IgD-negative memory B cell (primary cell): ENCODE results near the gene HS1BP3. TPM values are rescaled to one million over a fixed set of nuclear protein-coding genes. Genes with fewer than 3 reads are reported as not detected.

Source experiments
- H3K27ac Mint-ChIP-seq, 3 donors: one replicate each; pipeline ENCODE4 v1.8.0; 2020 to 2022; ENCODE audit warnings: mild to moderate bottlenecking in 3 of 3, mixed read lengths in 3 of 3, moderate library complexity in 1 of 3
- H3K27me3 Mint-ChIP-seq: one replicate; pipeline ENCODE4 v1.8.0; 2021; ENCODE audit warnings: mixed read lengths
- H3K36me3 Mint-ChIP-seq: one replicate; pipeline ENCODE4 v1.8.0; 2020; ENCODE audit warnings: mild to moderate bottlenecking, mixed read lengths
- H3K4me1 Mint-ChIP-seq, 3 donors: one replicate each; pipeline ENCODE4 v1.8.0; 2020 to 2022; ENCODE audit warnings: mixed read lengths in 3 of 3, mild to moderate bottlenecking in 1 of 3
- H3K4me3 Mint-ChIP-seq, 4 donors: one replicate each; pipeline ENCODE4 v1.8.0; 2020 to 2022; ENCODE audit warnings: mild to moderate bottlenecking in 4 of 4, mixed read lengths in 4 of 4, moderate library complexity in 3 of 4
- H3K9me3 Mint-ChIP-seq, 3 donors: one replicate each; pipeline ENCODE4 v1.8.0; 2020 to 2021; ENCODE audit warnings: mixed read lengths in 3 of 3, mild to moderate bottlenecking in 1 of 3
- polyA plus RNA-seq: library from polyadenylated mRNA; unstranded; fragments of 300-500 nt; fragmentation: Illumina TruSeq; gene quantifications from one replicate; pipeline ENCODE4 v1.2.3, GENCODE V29; 2021

HS1BP3 gene
- polyA plus RNA-seq, 1 donor from 2014 or later: 27.3 TPM

DNA sequence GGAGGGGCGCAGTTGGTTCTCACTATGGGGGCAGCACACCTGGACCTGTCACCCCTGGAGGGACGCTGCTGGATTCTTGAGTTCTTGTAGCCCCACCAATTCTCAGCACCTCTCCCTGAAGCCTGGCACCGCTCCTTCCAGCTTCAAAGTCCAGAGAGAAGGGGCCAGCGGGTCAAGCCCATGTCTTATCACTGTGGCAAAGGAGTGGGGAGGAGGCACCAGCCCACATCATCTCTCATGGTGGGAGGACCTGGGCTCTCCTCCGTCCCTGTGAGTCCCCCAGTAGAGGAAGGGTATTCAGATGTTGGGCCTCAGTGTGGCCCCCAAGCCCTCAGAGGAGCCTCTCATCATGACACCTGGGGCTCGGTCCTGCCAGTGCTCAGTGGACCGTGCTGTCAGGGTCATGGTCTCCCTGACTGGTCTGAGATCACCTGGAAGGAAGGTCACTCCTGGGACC lies 67.4 kb downstream of the HS1BP3 start:
- peak overlapping the region in 1 of 4 donors; percentile 28 for H3K4me3 Mint-ChIP-seq
- H3K36me3 Mint-ChIP-seq: no peaks in the 10 kb centered on the region

DNA sequence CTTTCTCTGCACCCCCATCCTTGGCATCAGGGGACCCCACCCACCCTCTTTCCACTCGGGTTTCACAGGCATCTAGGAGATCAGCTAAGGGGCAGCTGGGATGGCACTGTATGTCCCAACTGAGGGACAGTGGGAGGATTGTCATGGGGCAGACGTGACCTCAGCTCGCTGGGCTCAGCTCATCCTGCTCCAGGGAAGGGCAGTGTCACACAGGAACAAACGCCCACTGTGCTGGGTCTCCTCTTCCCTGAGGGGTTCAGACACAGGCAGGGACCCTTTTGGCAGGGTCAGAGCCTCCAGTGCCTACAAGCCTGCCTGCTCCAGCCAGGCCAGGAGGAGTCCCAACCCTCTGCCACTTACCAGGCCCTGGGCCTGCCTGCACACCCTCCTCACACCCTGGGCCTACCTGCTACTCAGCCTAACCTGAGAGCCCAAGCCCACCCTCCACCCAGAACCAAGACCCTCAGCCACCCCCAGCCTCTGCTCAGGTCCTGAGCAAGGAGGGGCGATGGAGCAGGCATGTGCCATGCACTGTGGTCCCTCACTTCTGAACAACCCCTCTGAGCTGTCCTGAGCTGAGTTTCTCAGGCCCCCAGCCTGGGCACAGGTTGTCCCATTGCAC lies 68.2 kb downstream of the HS1BP3 start:
- no peak overlapping the region for H3K27ac Mint-ChIP-seq
- peaks cover 10 to 15% (median 13%) of the 10 kb centered on the region in 3 donors for H3K4me1 Mint-ChIP-seq
- H3K9me3 Mint-ChIP-seq: no peaks in the 10 kb centered on the region
- no peaks in the 10 kb centered on the region for H3K36me3 Mint-ChIP-seq
- H3K4me3 Mint-ChIP-seq: no peak overlapping the region
- H3K27me3 Mint-ChIP-seq: peaks cover 9% of the 10 kb centered on the region

More for the DNA sequence above, 67.4 kb downstream of the HS1BP3 start:
- Mint-ChIP-seq H3K27ac (peak overlapping the region in 1 of 3 donors; percentile 31), H3K27me3 (peaks cover 9% of the 10 kb centered on the region), H3K4me1 (peaks cover 8 to 13% (median 10%) of the 10 kb centered on the region in 3 donors), H3K9me3 (no peaks in the 10 kb centered on the region)

DNA sequence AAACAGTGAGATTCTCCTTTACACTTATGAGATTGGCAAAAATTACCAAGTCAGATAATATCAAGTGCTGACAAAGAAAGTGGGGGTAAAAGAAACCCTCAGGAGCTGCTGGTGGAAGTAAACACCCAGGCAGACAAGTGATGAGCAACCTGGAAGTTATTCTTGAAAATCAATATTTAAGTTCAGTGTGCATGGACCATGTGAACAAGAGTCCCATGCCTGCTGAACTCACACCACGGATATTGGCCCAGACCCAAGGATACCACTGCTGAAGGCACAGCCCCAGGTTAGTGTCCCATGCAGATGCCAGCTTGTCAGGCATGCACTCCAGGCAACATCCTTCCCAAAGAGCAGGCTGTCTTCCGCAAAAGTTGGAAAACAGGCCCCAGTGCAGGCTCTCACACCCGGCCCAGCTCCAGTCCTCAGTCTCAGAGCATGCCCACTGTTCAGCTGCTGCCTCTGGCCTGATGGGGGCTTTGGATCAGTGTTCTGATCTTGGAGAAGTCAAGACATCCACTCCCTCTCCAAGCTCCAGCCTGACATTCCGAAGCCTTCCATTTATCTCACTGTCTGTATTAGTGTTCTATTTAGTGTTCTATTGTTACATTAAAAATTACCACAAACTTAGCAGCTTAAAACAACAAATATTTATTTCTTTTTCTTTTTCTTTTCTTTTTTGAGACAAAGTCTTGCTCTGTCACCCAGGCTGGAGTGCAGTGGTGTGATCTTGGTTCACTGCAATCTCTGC lies 70.0 kb downstream of the HS1BP3 start:
- no peaks in the 10 kb centered on the region for H3K36me3 Mint-ChIP-seq
- peaks cover 3% of the 10 kb centered on the region for H3K27me3 Mint-ChIP-seq
- H3K4me3 Mint-ChIP-seq: peak overlapping the region in 1 of 4 donors; percentile 21
- peaks cover 19 to 27% (median 19%) of the 10 kb centered on the region in 3 donors for H3K4me1 Mint-ChIP-seq
- no peak overlapping the region for H3K27ac Mint-ChIP-seq
- no peaks in the 10 kb centered on the region for H3K9me3 Mint-ChIP-seq

DNA sequence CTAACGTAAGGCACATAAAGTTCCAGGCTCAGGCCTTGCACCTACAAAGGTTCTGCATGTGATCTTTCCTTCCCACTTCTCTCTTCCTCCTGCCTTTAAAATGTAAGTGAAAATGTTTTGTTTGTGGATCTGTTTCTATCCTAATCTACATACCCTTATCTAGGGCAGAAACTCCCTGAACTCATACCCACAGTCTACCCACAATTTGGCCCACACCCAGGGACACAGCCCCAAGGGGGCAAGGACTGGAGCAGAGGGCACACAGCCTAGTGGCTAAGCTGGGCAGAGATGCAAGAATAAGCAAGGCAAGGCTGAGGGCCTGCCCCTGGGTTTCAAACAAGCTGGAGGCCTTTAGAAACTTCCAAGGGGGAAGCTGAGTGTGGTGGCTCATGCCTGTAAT lies 71.0 kb downstream of the HS1BP3 start:
- peak overlapping the region in 1 of 3 donors; percentile 45 for H3K27ac Mint-ChIP-seq
- H3K4me1 Mint-ChIP-seq: peaks cover 19 to 26% (median 19%) of the 10 kb centered on the region in 3 donors
- H3K36me3 Mint-ChIP-seq: no peaks in the 10 kb centered on the region
- no peaks in the 10 kb centered on the region for H3K9me3 Mint-ChIP-seq
- H3K4me3 Mint-ChIP-seq: no peak overlapping the region
- H3K27me3 Mint-ChIP-seq: peaks cover 3% of the 10 kb centered on the region

DNA sequence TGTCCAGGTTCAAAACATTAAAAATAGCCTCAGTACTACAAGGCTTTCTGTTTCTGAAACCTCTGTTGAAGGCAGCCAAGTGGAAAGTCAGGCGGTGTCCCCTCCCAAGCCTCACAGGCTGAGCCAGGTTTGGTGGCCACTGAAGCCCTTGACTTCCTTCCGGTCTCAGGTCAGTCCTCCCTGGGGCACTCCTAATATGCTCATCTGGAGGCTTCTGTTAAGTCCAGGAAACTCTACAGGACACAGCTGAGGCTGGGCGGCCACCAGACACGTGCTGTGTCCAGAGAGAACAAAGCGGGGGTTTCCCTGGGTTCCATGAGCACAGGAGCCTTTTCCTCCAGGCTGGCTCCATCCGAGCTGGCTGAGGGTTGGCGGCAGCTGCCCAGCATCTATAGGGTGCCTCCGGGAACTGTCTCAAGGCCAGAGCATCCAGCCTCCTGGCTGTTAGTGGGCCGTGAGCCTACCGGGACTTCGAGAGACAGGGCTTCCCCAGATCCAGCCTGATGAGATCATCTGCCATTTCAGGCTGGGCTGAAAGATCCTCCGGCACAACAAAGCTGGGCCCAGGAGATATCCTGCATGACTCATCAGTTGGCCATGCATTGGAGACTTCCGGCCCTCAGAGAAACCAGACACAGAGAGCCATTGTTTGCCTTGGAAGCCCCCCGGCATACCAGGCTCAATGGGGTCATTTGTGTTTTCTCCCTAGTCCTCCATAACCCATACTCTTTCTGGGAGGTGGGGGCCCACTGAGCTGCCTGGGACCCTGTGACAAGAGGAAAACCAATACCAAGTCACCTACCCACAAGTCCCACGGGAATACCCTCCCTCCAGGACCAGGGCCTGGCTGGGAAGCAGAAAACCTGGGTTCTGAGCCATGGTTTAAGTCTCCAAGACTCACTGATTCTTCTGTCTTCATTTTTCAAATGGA lies 71.7 kb downstream of the HS1BP3 start:
- no peaks in the 10 kb centered on the region for H3K36me3 Mint-ChIP-seq
- H3K27ac Mint-ChIP-seq: peak overlapping the region in 1 of 3 donors; percentile 66
- H3K9me3 Mint-ChIP-seq: no peaks in the 10 kb centered on the region
- peaks cover 19 to 26% (median 19%) of the 10 kb centered on the region in 3 donors for H3K4me1 Mint-ChIP-seq
- no peaks in the 10 kb centered on the region for H3K27me3 Mint-ChIP-seq
- H3K4me3 Mint-ChIP-seq: peak overlapping the region in 1 of 4 donors; percentile 68

DNA sequence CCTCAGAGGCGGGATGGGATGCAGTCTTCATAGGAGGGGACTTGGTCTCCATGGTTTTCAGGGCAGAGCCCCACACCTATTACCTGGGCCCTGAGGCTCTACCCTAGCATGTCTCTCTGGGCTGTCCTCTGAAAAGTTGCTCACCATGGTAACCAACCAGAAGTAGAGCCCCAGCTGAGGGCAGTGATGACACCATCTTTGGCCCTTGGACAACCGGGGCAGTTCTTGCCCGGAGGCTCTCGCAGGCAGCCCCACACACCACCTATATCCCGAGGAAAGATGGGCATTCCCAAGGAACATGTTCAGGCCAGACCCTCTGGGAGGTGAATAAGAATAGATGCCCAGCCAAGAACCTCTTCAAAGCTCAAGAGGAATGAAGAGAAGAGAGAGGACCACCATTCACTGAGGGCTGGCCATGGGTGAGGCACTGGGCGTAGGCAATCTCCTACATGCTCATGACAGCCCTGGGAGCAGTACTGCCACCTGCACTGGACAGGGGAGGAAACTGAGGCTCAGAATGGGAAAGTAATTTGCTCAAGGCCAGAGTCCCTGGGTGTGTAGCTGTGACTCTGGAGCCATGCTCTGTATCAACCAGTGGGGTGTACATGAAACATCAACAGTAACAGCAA lies 72.5 kb downstream of the HS1BP3 start:
- Mint-ChIP-seq H3K36me3 (no peaks in the 10 kb centered on the region), H3K4me1 (peaks cover 19 to 26% (median 19%) of the 10 kb centered on the region in 3 donors), H3K4me3 (peak overlapping the region in 1 of 4 donors; percentile 68)

DNA sequence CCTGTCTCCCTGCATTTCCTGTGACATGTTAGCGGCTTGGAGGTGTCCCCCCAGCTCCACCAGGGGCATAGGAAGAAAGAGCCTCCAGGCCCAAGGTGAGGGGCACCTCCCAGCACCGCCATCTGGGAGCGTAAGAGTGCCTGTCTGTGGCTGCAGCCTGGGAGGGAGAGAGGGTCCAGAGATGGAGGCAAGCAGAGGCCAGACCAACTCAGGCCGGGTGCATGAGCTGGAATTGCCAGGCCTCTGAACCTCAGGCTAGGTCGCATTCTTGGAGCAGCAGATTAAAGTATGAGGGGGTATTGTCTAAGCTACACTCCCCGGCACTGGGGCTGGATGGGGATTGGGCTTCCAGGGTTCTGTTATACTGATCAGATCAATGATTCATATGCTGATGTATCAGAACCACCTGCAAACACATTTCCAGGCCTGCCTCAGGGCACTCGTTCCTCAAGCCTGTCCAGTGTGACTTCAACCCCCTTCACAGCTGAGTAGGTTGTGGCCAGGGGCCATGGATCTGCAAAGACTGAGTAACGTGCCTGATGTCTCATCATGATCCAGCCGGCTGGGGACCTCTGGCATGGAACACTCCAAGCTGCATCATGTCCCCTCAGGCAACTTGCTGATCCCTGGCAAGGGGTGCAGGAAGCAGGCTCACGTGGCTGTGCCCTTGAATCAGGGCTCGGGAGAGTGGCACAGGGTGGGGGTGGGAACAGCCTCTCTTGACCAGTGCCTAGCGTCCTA lies 73.2 kb downstream of the HS1BP3 start:
- Mint-ChIP-seq H3K36me3 (no peaks in the 10 kb centered on the region), H3K4me3 (peak overlapping the region in 2 of 4 donors; percentile 17 to 65), H3K27me3 (no peaks in the 10 kb centered on the region)

More for the DNA sequence above, 72.5 kb downstream of the HS1BP3 start:
- Mint-ChIP-seq H3K27me3 (no peaks in the 10 kb centered on the region), H3K27ac (peak overlapping the region in 1 of 3 donors; percentile 66), H3K9me3 (no peaks in the 10 kb centered on the region)

DNA sequence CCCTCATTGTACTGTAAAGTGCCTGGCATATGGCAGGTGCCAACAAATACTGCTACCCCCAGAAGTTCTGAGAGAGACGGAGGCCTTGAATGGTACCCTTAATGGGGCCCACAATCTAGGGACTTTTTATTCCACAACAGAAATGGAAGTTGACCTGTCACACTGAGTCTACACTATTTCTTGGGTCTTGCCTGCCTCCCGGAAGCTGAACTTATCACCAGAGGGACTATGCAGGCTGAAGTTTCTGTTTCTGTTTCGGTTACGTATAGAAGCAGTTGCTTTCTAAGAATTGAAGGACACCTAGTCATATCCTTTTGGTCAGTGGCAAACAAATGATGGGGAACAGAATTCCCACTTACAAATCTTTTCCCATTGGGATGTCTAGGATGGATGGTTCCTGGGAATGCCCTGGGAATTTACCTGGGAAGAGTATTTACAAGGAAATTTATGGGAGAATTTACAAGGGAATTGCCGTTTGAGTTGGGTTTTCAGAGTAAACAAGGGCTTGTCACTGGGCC lies 74.2 kb downstream of the HS1BP3 start:
- Mint-ChIP-seq H3K36me3 (no peaks in the 10 kb centered on the region), H3K4me1 (peaks cover 19 to 26% (median 19%) of the 10 kb centered on the region in 3 donors), H3K27me3 (no peaks in the 10 kb centered on the region), H3K27ac (peak overlapping the region; percentile 65 to 93 (median 68)), H3K4me3 (peak overlapping the region; percentile 37 to 92 (median 59)), H3K9me3 (no peaks in the 10 kb centered on the region)

More for the DNA sequence above, 73.2 kb downstream of the HS1BP3 start:
- peaks cover 19 to 26% (median 19%) of the 10 kb centered on the region in 3 donors for H3K4me1 Mint-ChIP-seq
- peak overlapping the region in 1 of 3 donors; percentile 93 for H3K27ac Mint-ChIP-seq
- no peaks in the 10 kb centered on the region for H3K9me3 Mint-ChIP-seq

DNA sequence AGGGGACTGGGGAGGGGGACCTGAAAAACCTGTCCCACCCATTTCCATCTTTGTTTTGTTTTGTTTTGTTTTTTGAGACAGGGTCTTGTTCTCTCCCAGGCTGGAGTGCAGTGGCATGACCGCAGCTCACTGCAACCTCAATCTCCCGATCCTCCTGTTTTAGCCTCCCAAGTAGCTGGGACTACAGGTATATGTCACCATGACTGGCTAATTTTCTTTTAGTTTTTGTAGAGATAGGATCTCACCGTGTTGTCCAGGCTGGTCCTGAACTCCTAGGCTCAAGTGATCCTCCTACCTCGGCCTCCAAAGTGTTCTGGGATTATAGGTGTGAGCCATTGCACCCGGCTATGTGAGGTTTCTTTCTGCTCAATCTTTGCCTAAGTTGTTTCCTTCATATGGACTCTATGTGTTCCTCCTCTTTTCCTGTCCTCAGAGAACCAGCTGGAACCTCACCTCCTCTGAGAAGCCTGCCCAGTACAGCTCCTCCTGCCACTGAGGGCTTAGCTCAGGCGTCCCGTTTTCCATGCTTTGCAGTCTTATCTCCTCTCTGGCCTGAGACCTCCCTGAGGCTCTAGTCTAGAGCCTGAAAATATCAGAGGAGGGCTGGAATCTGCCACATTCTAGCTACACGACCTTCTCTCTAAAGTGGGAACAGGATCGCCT lies 74.8 kb downstream of the HS1BP3 start:
- peak overlapping the region; percentile 37 to 92 (median 59) for H3K4me3 Mint-ChIP-seq
- no peaks in the 10 kb centered on the region for H3K9me3 Mint-ChIP-seq
- H3K27ac Mint-ChIP-seq: peak overlapping the region; percentile 65 to 93 (median 68)
- H3K36me3 Mint-ChIP-seq: no peaks in the 10 kb centered on the region
- peaks cover 19 to 26% (median 19%) of the 10 kb centered on the region in 3 donors for H3K4me1 Mint-ChIP-seq
- no peaks in the 10 kb centered on the region for H3K27me3 Mint-ChIP-seq

DNA sequence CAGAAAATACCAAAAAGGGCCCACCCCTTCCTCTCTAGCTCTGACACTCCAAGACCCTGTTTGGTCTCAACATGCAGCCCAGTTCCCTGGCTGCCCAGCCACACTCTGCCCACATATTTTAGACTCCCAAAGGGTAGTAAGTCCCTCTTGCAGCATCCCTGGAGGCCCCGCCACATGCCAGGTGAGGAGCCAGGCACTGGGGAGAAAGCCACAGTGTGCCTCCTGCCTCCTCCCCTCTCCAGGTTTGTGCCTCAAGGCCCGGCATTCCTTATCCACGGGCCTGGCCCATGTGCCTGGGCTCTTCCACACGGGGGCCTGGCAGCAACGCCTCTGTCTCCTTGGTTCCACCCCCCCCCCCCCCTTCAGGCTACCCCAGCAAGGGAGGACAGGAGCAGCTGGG lies 75.5 kb downstream of the HS1BP3 start:
- H3K27ac Mint-ChIP-seq: peak overlapping the region in 1 of 3 donors; percentile 15
- no peaks in the 10 kb centered on the region for H3K9me3 Mint-ChIP-seq
- H3K27me3 Mint-ChIP-seq: peaks cover 2% of the 10 kb centered on the region
- no peaks in the 10 kb centered on the region for H3K36me3 Mint-ChIP-seq
- no peak overlapping the region for H3K4me3 Mint-ChIP-seq
- H3K4me1 Mint-ChIP-seq: peaks cover 19 to 24% (median 19%) of the 10 kb centered on the region in 3 donors

DNA sequence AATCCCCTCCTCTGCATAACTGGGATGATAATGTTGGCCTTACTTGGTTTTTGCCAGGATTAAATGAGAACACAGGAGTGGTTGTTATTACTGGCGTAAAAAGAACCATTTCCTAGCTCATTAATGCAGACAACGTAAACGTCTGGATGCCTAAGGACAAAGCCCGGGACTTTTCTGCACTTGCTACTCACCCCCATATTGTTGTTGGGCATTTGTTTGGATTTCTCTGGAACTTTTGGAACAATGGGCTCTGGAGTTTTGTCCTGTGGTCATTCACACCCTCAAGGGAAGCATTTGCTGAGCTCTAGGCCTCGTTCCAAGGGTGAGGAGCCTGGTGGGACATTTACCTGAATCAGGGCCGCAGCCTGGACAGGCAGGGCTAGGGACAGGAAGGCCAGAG lies 76.0 kb downstream of the HS1BP3 start:
- H3K27ac Mint-ChIP-seq: peak overlapping the region in 1 of 3 donors; percentile 15
- no peaks in the 10 kb centered on the region for H3K36me3 Mint-ChIP-seq
- H3K27me3 Mint-ChIP-seq: peaks cover 2% of the 10 kb centered on the region
- H3K9me3 Mint-ChIP-seq: no peaks in the 10 kb centered on the region
- H3K4me1 Mint-ChIP-seq: peaks cover 17 to 23% (median 19%) of the 10 kb centered on the region in 3 donors
- H3K4me3 Mint-ChIP-seq: no peak overlapping the region

DNA sequence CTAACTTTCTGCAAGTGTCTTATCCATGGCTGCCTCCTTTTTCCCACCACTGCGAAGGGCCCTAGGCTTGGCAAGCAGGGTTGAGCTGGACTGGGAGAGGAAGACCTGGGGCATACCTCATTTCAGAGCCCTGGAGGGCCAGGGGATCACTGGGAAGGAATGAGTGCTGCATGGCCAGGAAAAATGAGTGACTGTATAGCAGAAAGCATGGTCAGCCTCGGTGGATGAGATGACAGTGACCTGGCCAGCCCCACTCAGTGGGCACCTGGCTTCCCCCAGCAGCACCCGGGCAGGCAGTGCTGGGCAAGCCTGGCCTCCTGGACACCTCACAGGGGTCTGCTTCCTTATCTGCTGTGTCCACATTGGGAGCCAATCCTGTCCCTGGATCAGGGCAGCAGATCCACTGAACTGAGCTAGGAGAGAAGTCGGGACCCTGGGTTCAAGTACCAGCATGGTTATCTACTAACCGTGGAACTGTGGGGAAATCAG lies 76.4 kb downstream of the HS1BP3 start:
- H3K27ac Mint-ChIP-seq: peak overlapping the region in 1 of 3 donors; percentile 71
- H3K9me3 Mint-ChIP-seq: no peaks in the 10 kb centered on the region
- H3K27me3 Mint-ChIP-seq: peaks cover 2% of the 10 kb centered on the region
- H3K4me3 Mint-ChIP-seq: no peak overlapping the region
- no peaks in the 10 kb centered on the region for H3K36me3 Mint-ChIP-seq
- peaks cover 14 to 21% (median 17%) of the 10 kb centered on the region in 3 donors for H3K4me1 Mint-ChIP-seq
